ENCODE measurements around the gene BLM.

DNA sequence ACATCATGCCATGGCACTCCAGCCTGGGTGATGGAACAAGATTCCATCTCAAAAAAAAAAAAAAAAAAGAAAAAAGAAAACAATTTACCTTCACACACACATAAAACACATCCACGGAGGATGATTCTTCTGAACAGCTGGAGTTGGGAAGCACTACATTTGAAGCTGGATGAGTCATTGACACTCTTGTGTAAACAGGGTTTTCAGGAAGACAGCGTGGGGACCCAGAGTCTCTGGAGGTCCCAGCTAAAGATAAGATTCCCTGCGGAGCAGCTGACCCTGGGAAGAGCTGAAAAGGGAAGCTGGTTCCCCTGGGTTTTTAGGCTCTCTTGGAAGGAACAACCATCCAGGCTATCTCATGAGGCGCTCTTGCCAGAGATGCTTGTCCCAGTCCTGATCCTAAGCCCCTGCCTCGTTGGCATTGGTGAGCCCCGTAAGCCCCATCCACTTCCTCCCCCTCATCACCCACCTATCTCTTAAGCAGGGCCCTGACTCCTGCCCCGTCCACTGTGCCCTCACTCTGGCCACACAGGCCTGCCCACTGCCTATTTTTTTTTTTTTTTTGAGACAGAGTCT lies 119.2 kb downstream of the BLM start:
- TF ChIP-seq, protein P1, sequence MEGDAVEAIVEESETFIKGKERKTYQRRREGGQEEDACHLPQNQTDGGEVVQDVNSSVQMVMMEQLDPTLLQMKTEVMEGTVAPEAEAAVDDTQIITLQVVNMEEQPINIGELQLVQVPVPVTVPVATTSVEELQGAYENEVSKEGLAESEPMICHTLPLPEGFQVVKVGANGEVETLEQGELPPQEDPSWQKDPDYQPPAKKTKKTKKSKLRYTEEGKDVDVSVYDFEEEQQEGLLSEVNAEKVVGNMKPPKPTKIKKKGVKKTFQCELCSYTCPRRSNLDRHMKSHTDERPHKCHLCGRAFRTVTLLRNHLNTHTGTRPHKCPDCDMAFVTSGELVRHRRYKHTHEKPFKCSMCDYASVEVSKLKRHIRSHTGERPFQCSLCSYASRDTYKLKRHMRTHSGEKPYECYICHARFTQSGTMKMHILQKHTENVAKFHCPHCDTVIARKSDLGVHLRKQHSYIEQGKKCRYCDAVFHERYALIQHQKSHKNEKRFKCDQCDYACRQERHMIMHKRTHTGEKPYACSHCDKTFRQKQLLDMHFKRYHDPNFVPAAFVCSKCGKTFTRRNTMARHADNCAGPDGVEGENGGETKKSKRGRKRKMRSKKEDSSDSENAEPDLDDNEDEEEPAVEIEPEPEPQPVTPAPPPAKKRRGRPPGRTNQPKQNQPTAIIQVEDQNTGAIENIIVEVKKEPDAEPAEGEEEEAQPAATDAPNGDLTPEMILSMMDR (IDR thresholded peaks at IDR 0.05 in 4 of 5, conservative IDR thresholded peaks at IDR 0.05 in 1 of 5), result no peak
- TF ChIP-seq POLR2A (IDR thresholded peaks at IDR 0.05), result no peak
